ENCODE data around the gene SF3A2.

GRCh38 chr19:2197270-2197669 lies 39.4 kb upstream of the SF3A2 start:
- TF ChIP-seq ZNF274 (IDR thresholded peaks at IDR 0.05; ENCODE audit: low read length): no peak
- TF ChIP-seq ZNF274 (tag by site-specific recombination; IDR thresholded peaks at IDR 0.05; ENCODE audit: borderline replicate concordance): no peak
- no peak for TF ChIP-seq ZNF140 (tag by site-specific recombination; IDR thresholded peaks at IDR 0.05)
- TF ChIP-seq SALL2 (tag by site-specific recombination; IDR thresholded peaks at IDR 0.05; ENCODE audit: borderline replicate concordance): no peak
- TF ChIP-seq ZNF211 (tag by site-specific recombination; IDR thresholded peaks at IDR 0.05; ENCODE audit: low read depth): no peak
- no peak for TF ChIP-seq CTCF (tag by site-specific recombination; IDR thresholded peaks at IDR 0.05)
- TF ChIP-seq ZFP37 (tag by site-specific recombination; IDR thresholded peaks at IDR 0.05): no peak
- TF ChIP-seq ZNF76 (tag by site-specific recombination; IDR thresholded peaks at IDR 0.05; ENCODE audit: borderline replicate concordance, low read depth): no peak
- no peak for TF ChIP-seq YY2 (tag by site-specific recombination; IDR thresholded peaks at IDR 0.05)
- no peak for TF ChIP-seq ZNF18 (tag by site-specific recombination; IDR thresholded peaks at IDR 0.05)
- TF ChIP-seq ZNF335 (tag by site-specific recombination; conservative IDR thresholded peaks at IDR 0.05): no peak
- TF ChIP-seq RBAK (tag by site-specific recombination; IDR thresholded peaks at IDR 0.05): no peak
- TF ChIP-seq ZNF837 (tag by site-specific recombination; IDR thresholded peaks at IDR 0.05): no peak
- no peak for TF ChIP-seq PBX3 (CRISPR knock-in tag; IDR thresholded peaks at IDR 0.05)
